Loucy (cell line): ENCODE data around the gene PCID2.

Experiments used
- CTCF ChIP-seq: fragments of 200-600 bp; sonication (generic); conservative IDR thresholded peaks from 2 replicates; pipeline ENCODE4 v1.5.1; 2014; ENCODE audit warnings: mild to moderate bottlenecking, antibody characterized with exemption, low read length
- EZH2phosphoT487 ChIP-seq: fragments of 200-600 bp; IDR thresholded peaks from 2 replicates; pipeline ENCODE4 v1.6.1; 2018; ENCODE audit warnings: antibody characterized with exemption, mild to moderate bottlenecking, moderate library complexity, borderline replicate concordance

- TF ChIP-seq CTCF (no peak), EZH2phosphoT487 (no peak)
Measured at GRCh38 chr13:113158946-113159345, 49.5 kb downstream of the PCID2 start.
